ENCODE measurements around the gene UCK1. TPM values are rescaled to one million over a fixed set of nuclear protein-coding genes. Genes with fewer than 3 reads are reported as not detected.

UCK1 gene
- total and polyA plus RNA-seq, 4 donors, result 13.4 to 34.1 (median 24.0) TPM

- H3K27me3 ChIP-seq (ENCODE audit: control insufficient read depth in 4 of 4, insufficient read depth in 4 of 4, low read length in 3 of 4), result no peaks in the 10 kb centered on the region
- no peak for TF ChIP-seq EGR1 (IDR thresholded peaks at IDR 0.05; ENCODE audit: low read depth in 2 of 2)
- no peak for TF ChIP-seq FOXA1 (IDR thresholded peaks at IDR 0.05)
- no peak for TF ChIP-seq REST (IDR thresholded peaks at IDR 0.05)
- no peak for TF ChIP-seq MAX (IDR thresholded peaks at IDR 0.05)
- no peaks in the 10 kb centered on the region for H3K9me3 ChIP-seq (ENCODE audit: control insufficient read depth in 4 of 4, low read length in 3 of 4)
- H3K27ac ChIP-seq (ENCODE audit: low read depth in 1 of 2, low read length in 2 of 2), result no peak overlapping the region
- DNase-seq (ENCODE audit: low spot score), result no peak
- H3K36me3 ChIP-seq (ENCODE audit: control insufficient read depth in 4 of 4, insufficient read depth in 3 of 4, low read depth in 1 of 4, low read length in 3 of 4), result peaks cover 35 to 95% (median 77%) of the 10 kb centered on the region in 4 donors
- no peak overlapping the region for H3K4me3 ChIP-seq (ENCODE audit: low read depth in 1 of 3, low read length in 3 of 3)
- WGBS, result 96% methylated on average over 7 of the region's 7 CpGs
- H3K9ac ChIP-seq (ENCODE audit: low read depth in 1 of 2, low read length in 2 of 2), result no peak overlapping the region
- H3K4me1 ChIP-seq (ENCODE audit: control insufficient read depth in 4 of 4, insufficient read depth in 4 of 4, low read length in 3 of 4), result no peaks in the 10 kb centered on the region
These were observed 47.0 kb downstream of the UCK1 start for GRCh38 chr9:131484051-131484445.

GRCh38 chr9:131483319-131484050, 47.6 kb downstream of the UCK1 start:
- no peak overlapping the region for H3K27ac ChIP-seq (ENCODE audit: low read depth in 1 of 2, low read length in 2 of 2)
- H3K36me3 ChIP-seq (ENCODE audit: control insufficient read depth in 4 of 4, insufficient read depth in 3 of 4, low read depth in 1 of 4, low read length in 3 of 4), result peaks cover 31 to 95% (median 78%) of the 10 kb centered on the region in 4 donors
- H3K4me3 ChIP-seq (ENCODE audit: low read depth in 1 of 3, low read length in 3 of 3), result no peak overlapping the region
- TF ChIP-seq, protein P1, sequence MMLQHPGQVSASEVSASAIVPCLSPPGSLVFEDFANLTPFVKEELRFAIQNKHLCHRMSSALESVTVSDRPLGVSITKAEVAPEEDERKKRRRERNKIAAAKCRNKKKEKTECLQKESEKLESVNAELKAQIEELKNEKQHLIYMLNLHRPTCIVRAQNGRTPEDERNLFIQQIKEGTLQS (IDR thresholded peaks at IDR 0.05), result no peak
- no peak for TF ChIP-seq HNF4A (conservative IDR thresholded peaks at IDR 0.05)
- no peaks in the 10 kb centered on the region for H3K4me1 ChIP-seq (ENCODE audit: control insufficient read depth in 4 of 4, insufficient read depth in 4 of 4, low read length in 3 of 4)
- H3K27me3 ChIP-seq (ENCODE audit: control insufficient read depth in 4 of 4, insufficient read depth in 4 of 4, low read length in 3 of 4), result no peaks in the 10 kb centered on the region
- H3K9ac ChIP-seq (ENCODE audit: low read depth in 1 of 2, low read length in 2 of 2), result no peak overlapping the region
- 93% methylated on average over 9 of the region's 9 CpGs for WGBS
- no peak for DNase-seq (ENCODE audit: low spot score)
- H3K9me3 ChIP-seq (ENCODE audit: control insufficient read depth in 4 of 4, low read length in 3 of 4), result no peaks in the 10 kb centered on the region

DNA sequence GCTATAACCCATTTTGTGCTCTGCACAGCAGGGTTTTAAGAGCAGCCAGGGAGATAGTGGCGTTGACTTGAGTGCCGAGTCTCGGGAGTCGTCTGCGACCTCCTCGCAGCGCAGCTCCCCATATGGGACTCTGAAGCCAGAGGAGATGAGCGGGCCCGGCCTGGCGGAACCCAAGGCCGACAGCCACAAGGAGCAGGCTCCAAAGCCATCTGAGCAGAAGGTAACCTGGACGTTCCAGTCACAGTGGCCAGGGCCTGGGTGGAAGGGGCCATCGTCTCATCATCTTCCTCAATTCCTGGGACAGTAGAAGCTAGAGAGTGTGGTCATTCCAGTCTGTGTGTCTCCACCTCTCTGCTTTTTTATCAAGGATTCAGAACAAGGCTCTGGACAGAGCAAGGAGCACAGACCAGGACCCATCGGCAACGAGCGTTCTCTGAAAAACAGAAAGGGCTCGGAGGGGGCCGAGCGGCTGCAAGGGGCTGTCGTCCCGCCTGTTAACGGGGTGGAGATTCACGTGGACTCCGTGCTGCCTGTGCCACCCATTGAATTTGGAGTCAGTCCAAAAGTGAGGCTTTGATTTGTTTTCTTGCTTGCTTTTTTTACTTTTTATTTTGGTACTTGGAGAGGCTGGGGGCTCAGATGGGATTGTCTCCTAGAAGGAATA, 48.6 kb downstream of the UCK1 start:
- WGBS, result 88% methylated on average over 24 of the region's 24 CpGs
- H3K27me3 ChIP-seq (ENCODE audit: control insufficient read depth in 4 of 4, insufficient read depth in 4 of 4, low read length in 3 of 4), result no peaks in the 10 kb centered on the region
- peaks cover 30 to 93% (median 75%) of the 10 kb centered on the region in 4 donors for H3K36me3 ChIP-seq (ENCODE audit: control insufficient read depth in 4 of 4, insufficient read depth in 3 of 4, low read depth in 1 of 4, low read length in 3 of 4)
- no peak overlapping the region for H3K4me3 ChIP-seq (ENCODE audit: low read depth in 1 of 3, low read length in 3 of 3)
- no peak for DNase-seq (ENCODE audit: low spot score)
- H3K9ac ChIP-seq (ENCODE audit: low read depth in 1 of 2, low read length in 2 of 2), result no peak overlapping the region
- no peaks in the 10 kb centered on the region for H3K9me3 ChIP-seq (ENCODE audit: control insufficient read depth in 4 of 4, low read length in 3 of 4)
- H3K4me1 ChIP-seq (ENCODE audit: control insufficient read depth in 4 of 4, insufficient read depth in 4 of 4, low read length in 3 of 4), result no peaks in the 10 kb centered on the region
- H3K27ac ChIP-seq (ENCODE audit: low read depth in 1 of 2, low read length in 2 of 2), result no peak overlapping the region
- TF ChIP-seq, protein P2, sequence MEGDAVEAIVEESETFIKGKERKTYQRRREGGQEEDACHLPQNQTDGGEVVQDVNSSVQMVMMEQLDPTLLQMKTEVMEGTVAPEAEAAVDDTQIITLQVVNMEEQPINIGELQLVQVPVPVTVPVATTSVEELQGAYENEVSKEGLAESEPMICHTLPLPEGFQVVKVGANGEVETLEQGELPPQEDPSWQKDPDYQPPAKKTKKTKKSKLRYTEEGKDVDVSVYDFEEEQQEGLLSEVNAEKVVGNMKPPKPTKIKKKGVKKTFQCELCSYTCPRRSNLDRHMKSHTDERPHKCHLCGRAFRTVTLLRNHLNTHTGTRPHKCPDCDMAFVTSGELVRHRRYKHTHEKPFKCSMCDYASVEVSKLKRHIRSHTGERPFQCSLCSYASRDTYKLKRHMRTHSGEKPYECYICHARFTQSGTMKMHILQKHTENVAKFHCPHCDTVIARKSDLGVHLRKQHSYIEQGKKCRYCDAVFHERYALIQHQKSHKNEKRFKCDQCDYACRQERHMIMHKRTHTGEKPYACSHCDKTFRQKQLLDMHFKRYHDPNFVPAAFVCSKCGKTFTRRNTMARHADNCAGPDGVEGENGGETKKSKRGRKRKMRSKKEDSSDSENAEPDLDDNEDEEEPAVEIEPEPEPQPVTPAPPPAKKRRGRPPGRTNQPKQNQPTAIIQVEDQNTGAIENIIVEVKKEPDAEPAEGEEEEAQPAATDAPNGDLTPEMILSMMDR (IDR thresholded peaks at IDR 0.05; ENCODE audit: low read depth, low read length, missing input control), result no peak
- no peak for TF ChIP-seq JUND (IDR thresholded peaks at IDR 0.05)
- TF ChIP-seq NR2F2 (IDR thresholded peaks at IDR 0.05), result no peak
- no peak for TF ChIP-seq RAD21 (IDR thresholded peaks at IDR 0.05)
- TF ChIP-seq FOXA2 (IDR thresholded peaks at IDR 0.05), result no peak
- no peak for TF ChIP-seq HNF4A (conservative IDR thresholded peaks at IDR 0.05)
- no peak for TF ChIP-seq TAF1 (conservative IDR thresholded peaks at IDR 0.05)
- no peak for TF ChIP-seq FOXA1 (IDR thresholded peaks at IDR 0.05)
- TF ChIP-seq RXRA (IDR thresholded peaks at IDR 0.05), result no peak
- TF ChIP-seq REST (IDR thresholded peaks at IDR 0.05), result no peak
- no peak for TF ChIP-seq HNF4G (IDR thresholded peaks at IDR 0.05)
- TF ChIP-seq SP1 (IDR thresholded peaks at IDR 0.05), result no peak
- TF ChIP-seq GABPA (IDR thresholded peaks at IDR 0.05 in 1 of 2, conservative IDR thresholded peaks at IDR 0.05 in 1 of 2), result no peak

Data from liver (tissue), 9 donors.